A673 (cell line): ENCODE measurements around the gene PPP1R26. TPM values are rescaled to one million over a fixed set of nuclear protein-coding genes. Genes with fewer than 3 reads are reported as not detected.

Experiments used
- BruUV-seq: library from RNA; stranded (reverse); fragments of 400-500 nt; replicated peaks from 2 replicates; lab custom pipeline; 2021; lab: Mats Ljungman, UMichigan
- CTCF ChIA-PET: fragments of 300-600 bp; sonication (Branson Sonifier 250); formaldehyde crosslinking; loops from one replicate; lab custom pipeline; 2022; ENCODE audit warnings: antibody characterized with exemption; lab: Charles Lee
- POLR2A ChIA-PET: fragments of 300-600 bp; sonication (Branson Sonifier 250); formaldehyde crosslinking; loops from one replicate; lab custom pipeline; 2022; ENCODE audit warnings: antibody characterized with exemption; ENCODE audit not compliant: low non-redundant PET; lab: Charles Lee
- DNase-seq: peaks from one replicate; pipeline ENCODE4 v3.0.0-alpha.2; 2015; ENCODE audit warnings: low spot score
- H3K27ac ChIP-seq: fragments of 200-600 bp; sonication (generic); 2 replicates; pipeline ENCODE4 v1.5.1; 2016; ENCODE audit warnings: mixed run types, low read depth, mild to moderate bottlenecking, mixed read lengths, antibody characterized with exemption, low read length; ENCODE audit not compliant: poor library complexity, severe bottlenecking
- H3K27me3 ChIP-seq: fragments of 200-600 bp; sonication (generic); replicated peaks from 2 replicates; pipeline ENCODE4 v1.6.1; 2017; ENCODE audit warnings: mixed run types, low read depth, mild to moderate bottlenecking, mixed read lengths, antibody characterized with exemption, low read length; ENCODE audit not compliant: insufficient read depth, poor library complexity
- H3K36me3 ChIP-seq: fragments of 200-600 bp; sonication (generic); 2 replicates; pipeline ENCODE4 v1.6.1; 2016; ENCODE audit warnings: mixed run types, mild to moderate bottlenecking, mixed read lengths, antibody characterized with exemption, low read length; ENCODE audit not compliant: insufficient read depth, poor library complexity, severe bottlenecking
- H3K4me1 ChIP-seq: fragments of 200-600 bp; sonication (generic); 2 replicates; pipeline ENCODE4 v1.6.1; 2017; ENCODE audit warnings: mixed run types, mild to moderate bottlenecking, mixed read lengths, antibody characterized with exemption, low read length; ENCODE audit not compliant: insufficient read depth, poor library complexity, severe bottlenecking
- H3K4me3 ChIP-seq: fragments of 200-600 bp; sonication (generic); 2 replicates; pipeline ENCODE4 v1.5.1; 2016; ENCODE audit warnings: low read depth, mixed run types, mild to moderate bottlenecking, mixed read lengths, low read length; ENCODE audit not compliant: poor library complexity, severe bottlenecking
- H3K9me3 ChIP-seq: fragments of 200-600 bp; sonication (generic); 2 replicates; pipeline ENCODE4 v1.6.1; 2016; ENCODE audit warnings: mixed run types, low read depth, mild to moderate bottlenecking, mixed read lengths, antibody characterized with exemption, low read length; ENCODE audit not compliant: poor library complexity, severe bottlenecking
- EZH2 ChIP-seq: fragments of 200-600 bp; sonication (generic); IDR thresholded peaks from 2 replicates; pipeline ENCODE4 v1.6.1; 2017; ENCODE audit warnings: borderline replicate concordance, low read depth, mild to moderate bottlenecking, mixed read lengths, antibody characterized with exemption, low read length; ENCODE audit not compliant: poor library complexity, severe bottlenecking
- intact Hi-C: fragments of 100-400 bp; cut with micrococcal nuclease; formaldehyde crosslinking; loops from one replicate; pipeline ENCODE4 v1.10.0; 2022; ENCODE audit not compliant: unreplicated experiment
- total RNA-seq: library from RNA; stranded (reverse); gene quantifications from 2 replicates; pipeline ENCODE4 v1.2.3, GENCODE V29; 2021
- TF ChIP-seq, protein P1 (sequence below): fragments of 300-800, 200-600 bp; sonication (generic); conservative IDR thresholded peaks from 2 replicates; pipeline ENCODE4 v1.5.1; 2017; ENCODE audit warnings: low read depth, mild to moderate bottlenecking, antibody characterized with exemption, low read length, moderate library complexity, mixed read lengths

PPP1R26 gene
- total RNA-seq, 1 experiment from 2014 or later = 7.4 TPM

DNA sequence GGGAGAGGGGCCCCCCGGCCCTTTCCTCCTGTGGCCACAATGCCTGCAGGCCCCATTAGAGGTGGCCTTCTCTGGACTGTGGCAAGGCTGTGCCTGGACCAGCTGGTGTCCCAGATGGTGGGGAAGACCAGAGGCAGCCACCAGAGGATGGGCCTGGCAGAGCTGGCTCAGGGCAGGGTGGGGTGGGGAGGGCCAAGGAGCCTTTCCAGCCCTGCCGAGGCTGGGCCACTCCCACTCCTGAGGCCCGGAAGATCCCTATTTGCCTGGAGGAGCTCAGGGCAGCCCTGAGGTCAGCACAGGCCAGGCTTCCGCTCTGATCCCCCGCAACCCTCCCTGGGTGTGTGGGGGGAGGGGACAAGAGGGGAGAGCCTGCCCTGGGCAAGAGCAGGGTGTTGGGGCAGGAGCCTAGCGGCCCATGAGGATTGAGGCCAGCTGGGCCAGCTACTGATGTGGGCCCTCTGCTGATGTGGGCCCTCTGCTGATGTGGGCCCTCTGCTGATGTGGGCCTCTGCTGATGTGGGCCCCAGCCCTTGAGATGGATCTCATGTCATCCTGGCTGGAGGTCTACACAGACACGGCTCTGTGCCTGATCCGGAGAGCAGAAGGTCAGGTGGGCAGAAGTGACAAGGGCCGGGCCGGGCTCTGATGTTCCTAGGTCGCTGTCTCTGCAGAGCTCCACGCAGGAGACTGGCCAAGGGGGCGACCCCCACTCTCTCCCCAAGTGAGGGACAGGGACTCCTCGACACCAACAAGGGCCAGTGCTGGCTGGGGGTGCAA lies 26.9 kb downstream of the PPP1R26 start:
- ChIA-PET POLR2A (interaction anchor here (0.6 kb wide), 1 partner anchor 1160 kb away, joined by 3 read pairs; no protein-coding TSS in a partner anchor), CTCF (no interaction called here)
- Histone ChIP-seq H3K9me3 (no peaks in the 10 kb centered on the region), H3K27ac (no peak overlapping the region), H3K4me3 (no peak overlapping the region), H3K36me3 (peaks cover 37% of the 10 kb centered on the region), H3K27me3 (no peaks in the 10 kb centered on the region), H3K4me1 (peaks cover 8% of the 10 kb centered on the region)
- no TSS peak for BruUV-seq
- intact Hi-C loops = no loop called here
- TF ChIP-seq, protein P1, sequence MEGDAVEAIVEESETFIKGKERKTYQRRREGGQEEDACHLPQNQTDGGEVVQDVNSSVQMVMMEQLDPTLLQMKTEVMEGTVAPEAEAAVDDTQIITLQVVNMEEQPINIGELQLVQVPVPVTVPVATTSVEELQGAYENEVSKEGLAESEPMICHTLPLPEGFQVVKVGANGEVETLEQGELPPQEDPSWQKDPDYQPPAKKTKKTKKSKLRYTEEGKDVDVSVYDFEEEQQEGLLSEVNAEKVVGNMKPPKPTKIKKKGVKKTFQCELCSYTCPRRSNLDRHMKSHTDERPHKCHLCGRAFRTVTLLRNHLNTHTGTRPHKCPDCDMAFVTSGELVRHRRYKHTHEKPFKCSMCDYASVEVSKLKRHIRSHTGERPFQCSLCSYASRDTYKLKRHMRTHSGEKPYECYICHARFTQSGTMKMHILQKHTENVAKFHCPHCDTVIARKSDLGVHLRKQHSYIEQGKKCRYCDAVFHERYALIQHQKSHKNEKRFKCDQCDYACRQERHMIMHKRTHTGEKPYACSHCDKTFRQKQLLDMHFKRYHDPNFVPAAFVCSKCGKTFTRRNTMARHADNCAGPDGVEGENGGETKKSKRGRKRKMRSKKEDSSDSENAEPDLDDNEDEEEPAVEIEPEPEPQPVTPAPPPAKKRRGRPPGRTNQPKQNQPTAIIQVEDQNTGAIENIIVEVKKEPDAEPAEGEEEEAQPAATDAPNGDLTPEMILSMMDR = no peak
- TF ChIP-seq EZH2 = no peak
- no peak for DNase-seq

GRCh38 chr9:135507104-135508035 lies 27.8 kb downstream of the PPP1R26 start:
- ChIA-PET POLR2A (no interaction called here), CTCF (no interaction called here)
- Histone ChIP-seq H3K36me3 (peaks cover 29% of the 10 kb centered on the region), H3K4me3 (no peak overlapping the region), H3K27ac (no peak overlapping the region), H3K27me3 (no peaks in the 10 kb centered on the region), H3K4me1 (no peaks in the 10 kb centered on the region), H3K9me3 (no peaks in the 10 kb centered on the region)
- no peak for DNase-seq
- intact Hi-C loops = no loop called here
- TF ChIP-seq, protein P1 = no peak
- no peak for TF ChIP-seq EZH2
- no TSS peak for BruUV-seq

DNA sequence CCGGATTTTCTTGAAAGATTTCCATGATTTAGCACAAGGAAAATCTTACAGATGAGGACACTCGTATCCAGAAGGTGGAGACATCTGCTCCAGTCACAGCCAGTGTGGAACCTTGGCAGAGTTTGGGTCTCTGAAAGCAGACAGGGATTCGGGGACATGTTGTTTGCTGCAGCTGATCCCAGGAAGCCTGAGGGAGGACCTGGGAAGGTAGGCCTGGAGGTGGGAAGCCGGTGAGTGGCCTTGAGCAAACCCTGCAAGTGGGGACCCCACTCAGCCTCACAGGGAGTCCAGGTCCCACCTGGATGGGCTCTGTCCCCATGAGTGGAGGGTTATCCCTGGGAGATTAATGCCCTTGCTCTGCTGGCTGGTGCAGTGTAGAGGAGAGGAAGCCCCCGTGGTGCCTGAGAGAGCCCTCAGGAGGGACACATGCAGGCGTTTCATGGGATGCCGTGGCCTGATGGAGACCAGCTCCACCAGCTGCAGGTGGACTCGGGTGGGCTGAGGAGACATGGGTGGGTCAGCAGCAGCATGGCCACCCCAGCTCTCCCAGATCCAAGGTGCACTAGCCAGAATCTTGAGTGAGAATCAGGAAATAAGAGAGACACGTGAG lies 28.7 kb downstream of the PPP1R26 start:
- Histone ChIP-seq H3K27ac (no peak overlapping the region), H3K4me3 (no peak overlapping the region), H3K36me3 (peaks cover 19% of the 10 kb centered on the region), H3K27me3 (no peaks in the 10 kb centered on the region), H3K4me1 (no peaks in the 10 kb centered on the region), H3K9me3 (no peaks in the 10 kb centered on the region)
- intact Hi-C loops = no loop called here
- POLR2A ChIA-PET = no interaction called here
- no peak for TF ChIP-seq EZH2
- TF ChIP-seq, protein P1 = no peak
- CTCF ChIA-PET = no interaction called here
- no TSS peak for BruUV-seq
- DNase-seq = no peak
